Activated naive CD4-positive, alpha-beta T cell treated with anti-CD3 and anti-CD28 coated beads, Interleukin-2, amount 10 ng/mL, durations not matched to agents 7 days and 5 days (primary cell): ENCODE measurements around the gene KRT7.
"Not testable (repeated sequence)": the region's sequence is repeated elsewhere in the genome, so short reads cannot be mapped to it uniquely, and the experiment has no call there.

Source experiments
- CTCF ChIA-PET: fragments of 350-600 bp; sonication (Branson Sonifier 250); formaldehyde crosslinking; loops from one replicate; lab custom pipeline; 2021; ENCODE audit warnings: antibody characterized with exemption; lab: Charles Lee
- DNase-seq: peaks from one replicate; pipeline ENCODE4 v3.0.0-alpha.2; 2020
- H3K27ac Mint-ChIP-seq: one replicate; pipeline ENCODE4 v1.8.0; 2021; ENCODE audit warnings: mild to moderate bottlenecking, moderate library complexity, mixed read lengths
- H3K27me3 Mint-ChIP-seq: one replicate; pipeline ENCODE4 v1.8.0; 2021; ENCODE audit warnings: mild to moderate bottlenecking, mixed read lengths
- H3K36me3 Mint-ChIP-seq: one replicate; pipeline ENCODE4 v1.8.0; 2021; ENCODE audit warnings: mixed read lengths
- H3K4me1 Mint-ChIP-seq: one replicate; pipeline ENCODE4 v1.8.0; 2021; ENCODE audit warnings: mixed read lengths
- H3K4me3 Mint-ChIP-seq: one replicate; pipeline ENCODE4 v1.8.0; 2021; ENCODE audit warnings: mild to moderate bottlenecking, moderate library complexity, mixed read lengths
- H3K9me3 Mint-ChIP-seq: one replicate; pipeline ENCODE4 v1.8.0; 2021; ENCODE audit warnings: mixed read lengths

Gene KRT7

DNA sequence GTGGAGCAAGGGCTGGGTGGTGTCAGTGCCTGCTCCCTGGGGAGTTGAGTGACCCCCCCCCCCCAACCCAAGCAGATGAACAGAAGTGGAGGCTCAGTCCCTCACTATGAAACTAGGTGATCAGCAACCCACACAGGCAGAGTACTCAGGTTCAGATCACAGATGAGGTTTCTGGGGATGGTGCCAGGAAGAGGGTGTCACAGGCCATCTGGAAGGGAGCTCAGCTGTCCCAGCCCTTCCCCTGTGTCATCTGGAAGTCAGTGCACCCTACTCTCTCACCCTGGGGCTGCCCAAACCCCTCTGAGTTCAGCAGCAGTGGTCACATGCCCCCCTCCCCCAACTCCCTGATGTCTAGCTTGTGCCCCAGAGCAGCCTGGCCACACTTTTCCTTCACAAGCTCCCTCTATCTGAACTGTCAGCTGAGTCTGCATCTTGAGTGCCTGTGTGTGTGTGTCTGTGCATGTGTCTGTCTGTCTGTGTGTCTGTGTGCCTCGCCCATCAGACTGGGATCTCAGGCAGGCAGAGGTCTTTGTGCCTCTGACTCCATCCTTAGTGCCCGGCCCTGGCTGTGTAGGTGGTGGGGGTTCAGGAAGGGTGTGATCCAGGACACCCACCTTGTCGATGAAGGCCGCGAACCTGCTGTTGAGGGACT lies 57.6 kb downstream of the KRT7 start:
- H3K27me3 Mint-ChIP-seq: peaks cover 35% of the 10 kb centered on the region
- H3K27ac Mint-ChIP-seq, CTCF ChIA-PET, DNase-seq, H3K4me3 Mint-ChIP-seq, H3K36me3 Mint-ChIP-seq, H3K9me3 Mint-ChIP-seq: not testable (repeated sequence)
- peaks cover 14% of the 10 kb centered on the region for H3K4me1 Mint-ChIP-seq

GRCh38 chr12:52291267-52291935 lies 58.4 kb downstream of the KRT7 start, which contains the start of gene KRT81:
Gene KRT81 (minus strand): TSS chr12:52291534. CDS start chr12:52291465, 69 bp downstream.
- CTCF ChIA-PET: no interaction called here
- H3K9me3 Mint-ChIP-seq: no peaks in the 10 kb centered on the region
- H3K4me3 Mint-ChIP-seq: no peak within 1 kb of the TSS
- no peak within 1 kb of the TSS for H3K27ac Mint-ChIP-seq
- no peaks in the 10 kb centered on the region for H3K36me3 Mint-ChIP-seq
- DNase-seq: peak; percentile 11
- peaks cover 42% of the 10 kb centered on the region for H3K27me3 Mint-ChIP-seq
- peaks cover 17% of the 10 kb centered on the region for H3K4me1 Mint-ChIP-seq

DNA sequence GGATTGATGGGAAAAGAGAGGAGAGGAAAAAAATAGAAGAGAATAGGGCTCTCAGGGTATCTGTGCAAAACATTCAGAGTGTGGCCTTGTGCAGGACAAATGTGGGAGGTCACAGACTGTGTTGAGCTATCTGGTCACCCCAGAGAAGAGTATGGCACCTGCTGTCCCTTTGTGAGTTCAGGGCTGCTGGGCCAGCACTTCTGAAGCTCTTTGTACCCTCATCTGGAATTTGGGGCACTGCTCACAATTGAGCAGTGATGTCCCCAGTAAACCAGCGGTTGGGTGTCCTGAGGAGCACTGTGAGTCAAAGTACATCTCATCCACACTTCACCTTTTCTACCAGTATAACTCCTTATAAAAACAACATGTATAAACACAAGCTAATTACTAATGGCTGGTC lies 60.9 kb downstream of the KRT7 start:
- no peak overlapping the region for H3K4me3 Mint-ChIP-seq
- H3K9me3 Mint-ChIP-seq: no peaks in the 10 kb centered on the region
- no peak overlapping the region for H3K27ac Mint-ChIP-seq
- no peaks in the 10 kb centered on the region for H3K36me3 Mint-ChIP-seq
- peaks cover 4% of the 10 kb centered on the region for H3K4me1 Mint-ChIP-seq
- peak; percentile 6 for DNase-seq
- peaks cover 42% of the 10 kb centered on the region for H3K27me3 Mint-ChIP-seq
- CTCF ChIA-PET: interaction anchor here (1.2 to 2.2 kb wide), 6 partner anchors 14 to 80 kb away, joined by 3 to 9 read pairs (median 4); no protein-coding TSS in a partner anchor

- Mint-ChIP-seq H3K9me3 (no peaks in the 10 kb centered on the region), H3K27ac (no peak overlapping the region), H3K27me3 (peaks cover 45% of the 10 kb centered on the region), H3K4me3 (no peak overlapping the region), H3K4me1 (peaks cover 4% of the 10 kb centered on the region), H3K36me3 (no peaks in the 10 kb centered on the region)
- DNase-seq: no peak
- CTCF ChIA-PET: interaction anchor here (0.6 to 2.2 kb wide), 6 partner anchors 13 to 81 kb away, joined by 3 to 9 read pairs (median 4); no protein-coding TSS in a partner anchor
These were observed 61.8 kb downstream of the KRT7 start for GRCh38 chr12:52294803-52295202.

GRCh38 chr12:52295663-52296062 lies 62.6 kb downstream of the KRT7 start:
- Mint-ChIP-seq H3K27me3 (peaks cover 46% of the 10 kb centered on the region), H3K4me3 (no peak overlapping the region), H3K4me1 (peaks cover 4% of the 10 kb centered on the region), H3K9me3 (no peaks in the 10 kb centered on the region), H3K27ac (no peak overlapping the region), H3K36me3 (no peaks in the 10 kb centered on the region)
- CTCF ChIA-PET: interaction anchor here (1.1 to 2.2 kb wide), 5 partner anchors 12 to 176 kb away, joined by 3 to 7 read pairs (median 3); no protein-coding TSS in a partner anchor
- no peak for DNase-seq

DNA sequence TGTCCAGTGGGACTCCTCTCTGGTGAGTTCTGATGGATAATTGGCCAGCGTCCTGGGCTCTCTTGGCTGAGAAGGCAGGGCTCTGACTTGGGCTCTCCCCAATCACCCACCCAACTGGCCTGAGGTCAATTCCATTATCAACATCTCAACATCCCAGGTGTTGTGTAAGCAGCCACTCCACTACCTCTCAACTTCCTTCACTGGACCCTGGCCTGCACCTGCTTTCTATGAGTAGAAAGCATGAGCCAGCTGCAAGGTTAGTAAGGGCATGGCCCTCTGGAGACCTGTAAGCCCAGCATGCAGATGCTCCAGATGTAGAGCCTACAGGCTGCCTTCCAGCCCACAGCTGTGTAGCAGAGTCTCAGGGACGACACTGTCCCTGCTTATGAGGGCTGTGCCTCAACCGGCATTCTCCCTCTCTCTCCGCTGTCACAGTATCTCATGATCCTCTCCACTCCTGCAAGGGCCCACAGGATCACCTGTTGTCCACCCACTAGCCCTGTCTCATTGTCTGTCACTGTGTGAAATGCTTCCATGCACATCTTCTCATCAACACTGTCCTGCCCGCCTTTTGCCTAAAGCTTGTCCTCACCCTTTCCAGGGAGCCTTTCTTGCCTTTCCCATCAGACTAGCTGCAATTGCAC lies 63.7 kb downstream of the KRT7 start:
- CTCF ChIA-PET: interaction anchor here (1.1 kb wide), 1 partner anchor 177 kb away, joined by 3 read pairs; no protein-coding TSS in a partner anchor

More for the DNA sequence above, 63.7 kb downstream of the KRT7 start:
- H3K36me3 Mint-ChIP-seq: no peaks in the 10 kb centered on the region
- no peak overlapping the region for H3K4me3 Mint-ChIP-seq
- peak; percentile 2 for DNase-seq
- H3K27ac Mint-ChIP-seq: no peak overlapping the region
- H3K4me1 Mint-ChIP-seq: peaks cover 4% of the 10 kb centered on the region
- no peaks in the 10 kb centered on the region for H3K9me3 Mint-ChIP-seq
- peaks cover 50% of the 10 kb centered on the region for H3K27me3 Mint-ChIP-seq
